Measurements from ENCODE around the gene SPOPL.

DNA sequence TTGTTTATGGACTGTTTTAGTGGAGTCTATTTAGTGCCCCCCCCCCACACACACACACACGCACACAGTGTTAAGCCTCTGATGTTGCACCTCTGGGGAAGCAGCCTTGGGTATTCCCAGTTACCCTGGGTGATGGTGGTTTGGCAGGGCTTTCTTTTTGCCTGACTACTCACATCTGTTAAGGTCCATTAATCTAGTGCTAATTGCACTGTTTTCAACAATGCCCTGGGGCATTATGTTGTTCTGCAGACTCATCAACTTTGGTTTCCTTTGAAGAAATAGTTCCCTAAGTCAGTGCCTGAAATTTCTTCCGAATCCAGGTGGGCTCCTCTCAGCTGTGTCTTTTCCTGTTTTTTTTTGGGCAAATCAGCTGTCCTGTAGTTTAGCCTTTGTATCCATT is 34.7 kb downstream of the SPOPL start:
- TF ChIP-seq, protein P1, sequence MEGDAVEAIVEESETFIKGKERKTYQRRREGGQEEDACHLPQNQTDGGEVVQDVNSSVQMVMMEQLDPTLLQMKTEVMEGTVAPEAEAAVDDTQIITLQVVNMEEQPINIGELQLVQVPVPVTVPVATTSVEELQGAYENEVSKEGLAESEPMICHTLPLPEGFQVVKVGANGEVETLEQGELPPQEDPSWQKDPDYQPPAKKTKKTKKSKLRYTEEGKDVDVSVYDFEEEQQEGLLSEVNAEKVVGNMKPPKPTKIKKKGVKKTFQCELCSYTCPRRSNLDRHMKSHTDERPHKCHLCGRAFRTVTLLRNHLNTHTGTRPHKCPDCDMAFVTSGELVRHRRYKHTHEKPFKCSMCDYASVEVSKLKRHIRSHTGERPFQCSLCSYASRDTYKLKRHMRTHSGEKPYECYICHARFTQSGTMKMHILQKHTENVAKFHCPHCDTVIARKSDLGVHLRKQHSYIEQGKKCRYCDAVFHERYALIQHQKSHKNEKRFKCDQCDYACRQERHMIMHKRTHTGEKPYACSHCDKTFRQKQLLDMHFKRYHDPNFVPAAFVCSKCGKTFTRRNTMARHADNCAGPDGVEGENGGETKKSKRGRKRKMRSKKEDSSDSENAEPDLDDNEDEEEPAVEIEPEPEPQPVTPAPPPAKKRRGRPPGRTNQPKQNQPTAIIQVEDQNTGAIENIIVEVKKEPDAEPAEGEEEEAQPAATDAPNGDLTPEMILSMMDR (IDR thresholded peaks at IDR 0.05 in 2 of 3, conservative IDR thresholded peaks at IDR 0.05 in 1 of 3; ENCODE audit: control insufficient read depth in 2 of 3, extremely low read depth in 1 of 3, insufficient read depth in 1 of 3, low read depth in 3 of 3, low read length in 3 of 3) = no peak
- TF ChIP-seq HDAC2 (IDR thresholded peaks at IDR 0.05) = no peak
- no peak for TF ChIP-seq CHD2 (IDR thresholded peaks at IDR 0.05; ENCODE audit: borderline replicate concordance, low read depth, low read length)
- TF ChIP-seq GATAD2B (conservative IDR thresholded peaks at IDR 0.05; ENCODE audit: low read depth) = 0 out of 2 replicates have a peak, but pooled peaks have one; percentile 42
- TF ChIP-seq ZNF274 (IDR thresholded peaks at IDR 0.05; ENCODE audit: insufficient read depth, insufficient read length) = no peak
- TF ChIP-seq TAF1 (IDR thresholded peaks at IDR 0.05; ENCODE audit: borderline replicate concordance, low read depth, low read length) = no peak
- TF ChIP-seq EGR1 (IDR thresholded peaks at IDR 0.05; ENCODE audit: borderline replicate concordance in 1 of 2, low read depth in 2 of 2, low read length in 2 of 2) = no peak
